A549 (cell line): ENCODE data around the gene FAM217B. TPM values are rescaled to one million over a fixed set of nuclear protein-coding genes. Genes with fewer than 3 reads are reported as not detected.

Source experiments
- ATAC-seq, 2 experiments: fragments of 200-7000 bp in 1 of 2; fragments of >200 bp in 1 of 2; cut with Nextera tagmentation in 1 of 2; cut with Tn5 transposase in 1 of 2; 3 replicates each; pipeline versions ENCODE4 v1.8.0 to v1.9.1; 2018 to 2020; ENCODE audit warnings: mild to moderate bottlenecking in 1 of 2, moderate library complexity in 1 of 2
- CTCF ChIA-PET: fragments of 300-600 bp; sonication (Branson Sonifier 250); formaldehyde crosslinking; extraction: SDS; loops from one replicate; lab custom pipeline; 2021; ENCODE audit warnings: antibody characterized with exemption, inconsistent platforms; lab: Yijun Ruan, JAX
- POLR2A ChIA-PET: fragments of 350-600 bp; formaldehyde crosslinking; extraction: SDS; loops from one replicate; lab custom pipeline; 2021; ENCODE audit warnings: antibody characterized with exemption, inconsistent platforms; lab: Yijun Ruan, JAX
- DNase-seq, 2 experiments: peaks; one replicate each; pipeline versions ENCODE4 v3.0.0 to v3.0.0-alpha.2; 2011 to 2016; ENCODE audit warnings: low read depth in 1 of 2, low spot score in 1 of 2
- FAIRE-seq: peaks from 2 replicates; lab custom pipeline; 2011; peaks lifted over from hg19 to GRCh38; lab: Jason Lieb, UNC
- H3K27ac ChIP-seq, 2 experiments: fragments of >200 bp; sonication (Bioruptor Twin); formaldehyde crosslinking; 3 replicates each; pipeline ENCODE4 v1.5.1; 2016 to 2017
- H3K4me1 ChIP-seq: fragments of >200 bp; sonication (Bioruptor Twin); formaldehyde crosslinking; 3 replicates; pipeline ENCODE4 v1.6.1; 2016
- H3K4me2 ChIP-seq: fragments of >200 bp; sonication (Bioruptor Twin); formaldehyde crosslinking; 3 replicates; pipeline ENCODE4 v1.6.1; 2016
- H3K4me3 ChIP-seq: fragments of >200 bp; sonication (Bioruptor Twin); formaldehyde crosslinking; 3 replicates; pipeline ENCODE4 v1.5.1; 2016
- H3K9me3 ChIP-seq: fragments of >200 bp; sonication (Bioruptor Twin); formaldehyde crosslinking; 3 replicates; pipeline ENCODE4 v1.6.1; 2016
- BCL3 ChIP-seq: fragments of >200 bp; sonication (Bioruptor Twin); formaldehyde crosslinking; IDR thresholded peaks from 3 replicates; pipeline ENCODE4 v1.6.1; 2016
- CTCF ChIP-seq: fragments of >200 bp; sonication (Bioruptor Twin); formaldehyde crosslinking; IDR thresholded peaks from 3 replicates; pipeline ENCODE4 v1.5.1; 2016
- ELK1 ChIP-seq: fragments of 150-350 bp; IDR thresholded peaks from 2 replicates; pipeline ENCODE4 v1.6.1; 2014; ENCODE audit warnings: low read depth, mild to moderate bottlenecking, low read length
- ESRRA ChIP-seq: fragments of 150-350 bp; IDR thresholded peaks from 2 replicates; pipeline ENCODE4 v1.6.1; 2014; ENCODE audit warnings: mild to moderate bottlenecking, low read length, borderline replicate concordance
- FOSL2 ChIP-seq, 2 experiments: fragments of 450-650 bp in 1 of 2; fragments of >200 bp in 1 of 2; sonication (Bioruptor Twin) in 1 of 2; formaldehyde crosslinking; IDR thresholded peaks; 2 replicates each; pipeline versions ENCODE4 v1.5.0 to v1.6.1; 2016 to 2020; ENCODE audit warnings: mild to moderate bottlenecking in 1 of 2, moderate library complexity in 1 of 2
- HDAC2 ChIP-seq: fragments of 200-600 bp; sonication (generic); IDR thresholded peaks from 2 replicates; pipeline ENCODE4 v1.6.1; 2016
- HOXA7 ChIP-seq: fragments of 250-450 bp; sonication (Bioruptor Pico); IDR thresholded peaks from 2 replicates; pipeline ENCODE4 v1.5.0; 2020; ENCODE audit warnings: mild to moderate bottlenecking, moderate library complexity
- JUNB ChIP-seq: fragments of >200 bp; sonication (Bioruptor Twin); formaldehyde crosslinking; IDR thresholded peaks from 2 replicates; pipeline ENCODE4 v1.6.1; 2016
- MAX ChIP-seq: IDR thresholded peaks from 2 replicates; pipeline ENCODE4 v1.6.1; 2012
- PHF8 ChIP-seq: fragments of 200-600 bp; sonication (generic); IDR thresholded peaks from 2 replicates; pipeline ENCODE4 v1.6.1; 2016; ENCODE audit warnings: low read depth, mild to moderate bottlenecking, antibody characterized with exemption, moderate library complexity, borderline replicate concordance
- POLR2A ChIP-seq: IDR thresholded peaks from 2 replicates; pipeline ENCODE4 v1.6.1; 2012; ENCODE audit warnings: mild to moderate bottlenecking, low read length
- RAD21 ChIP-seq, 2 experiments: fragments of >200 bp in 1 of 2; sonication (Bioruptor Twin) in 1 of 2; formaldehyde crosslinking in 1 of 2; IDR thresholded peaks in 1 of 2; conservative IDR thresholded peaks in 1 of 2; 2 replicates in 1 of 2; 3 replicates in 1 of 2; pipeline ENCODE4 v1.6.1; 2012 to 2018; ENCODE audit warnings: inconsistent platforms in 1 of 2
- SMC3 ChIP-seq: fragments of >200 bp; sonication (Bioruptor Twin); formaldehyde crosslinking; IDR thresholded peaks from 3 replicates; pipeline ENCODE4 v1.6.1; 2018; ENCODE audit warnings: inconsistent platforms
- WGBS: methylation state at CpG from one replicate; pipeline ENCODE4 v1.1.6; 2017; ENCODE audit errors: missing lambda C conversion rate; 5-methylcytosine and 5-hydroxymethylcytosine counted together
- polyA plus RNA-seq, 4 experiments: library from polyadenylated mRNA; depleted of rRNA in 3 of 4; stranded (reverse); fragments of >200 nt; fragmentation: RNase III in 1 of 4; extraction: RNeasy Plus Mini Kit Qiagen cat#74134 plus additional on column Dnase treatment in 1 of 4; gene quantifications; 2 replicates in 3 of 4; 3 replicates in 1 of 4; pipeline ENCODE4 v1.2.3, GENCODE V29; 2011 to 2017
- TF ChIP-seq, protein P1 (sequence below): IDR thresholded peaks from 2 replicates; pipeline ENCODE4 v1.6.1; 2012; ENCODE audit warnings: low read depth, borderline replicate concordance
- TF ChIP-seq, protein P2 (sequence below): fragments of 200-600 bp; sonication (generic); IDR thresholded peaks from 2 replicates; pipeline ENCODE4 v1.6.1; 2016; ENCODE audit warnings: antibody characterized with exemption, mild to moderate bottlenecking, moderate library complexity

The FAM217B gene
- polyA plus RNA-seq, 2 of the 4 experiments (the other 2 are of a cell fraction): 6.2 to 11.6 TPM

GRCh38 chr20:59933849-59934585, 6.2 kb upstream of the FAM217B start:
- Histone ChIP-seq H3K4me1 (peaks cover 16% of the 10 kb centered on the region; the same call in 2 of the 3 replicates), H3K4me2 (peak overlapping the region; percentile 82), H3K4me3 (peak overlapping the region; percentile 66), H3K27ac (peak overlapping the region; percentile 72 to 87), H3K9me3 (peaks cover 3% of the 10 kb centered on the region; the same call in 2 of the 3 replicates)
- ChIA-PET CTCF (interaction anchor here (0.6 to 4.4 kb wide), 18 partner anchors 9 to 1182 kb away, joined by 3 to 73 read pairs (median 4); partner anchors contain the start of gene CDH26), POLR2A (no interaction called here)
- 12% methylated on average over 31 of the region's 59 CpGs for WGBS
- TF ChIP-seq FOSL2 (IDR thresholded peaks at IDR 0.05) (no peak), FOSL2 (CRISPR knock-in tag; IDR thresholded peaks at IDR 0.05) (no peak), POLR2A (no peak), MAX (peak; percentile 27), BCL3 (no peak), RAD21 (conservative IDR thresholded peaks at IDR 0.05 in 1 of 2, IDR thresholded peaks at IDR 0.05 in 1 of 2) (peak; percentile 15 to 26; a peak in 2 of 5 replicates), SMC3 (peak; percentile 31; the same call in 1 of the 3 replicates), PHF8 (peak; percentile 66; the same call in 1 of the 2 replicates), ESRRA (no peak), CTCF (peak; percentile 90)
- TF ChIP-seq, protein P1, sequence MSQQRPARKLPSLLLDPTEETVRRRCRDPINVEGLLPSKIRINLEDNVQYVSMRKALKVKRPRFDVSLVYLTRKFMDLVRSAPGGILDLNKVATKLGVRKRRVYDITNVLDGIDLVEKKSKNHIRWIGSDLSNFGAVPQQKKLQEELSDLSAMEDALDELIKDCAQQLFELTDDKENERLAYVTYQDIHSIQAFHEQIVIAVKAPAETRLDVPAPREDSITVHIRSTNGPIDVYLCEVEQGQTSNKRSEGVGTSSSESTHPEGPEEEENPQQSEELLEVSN: peak; percentile 78
- TF ChIP-seq, protein P2, sequence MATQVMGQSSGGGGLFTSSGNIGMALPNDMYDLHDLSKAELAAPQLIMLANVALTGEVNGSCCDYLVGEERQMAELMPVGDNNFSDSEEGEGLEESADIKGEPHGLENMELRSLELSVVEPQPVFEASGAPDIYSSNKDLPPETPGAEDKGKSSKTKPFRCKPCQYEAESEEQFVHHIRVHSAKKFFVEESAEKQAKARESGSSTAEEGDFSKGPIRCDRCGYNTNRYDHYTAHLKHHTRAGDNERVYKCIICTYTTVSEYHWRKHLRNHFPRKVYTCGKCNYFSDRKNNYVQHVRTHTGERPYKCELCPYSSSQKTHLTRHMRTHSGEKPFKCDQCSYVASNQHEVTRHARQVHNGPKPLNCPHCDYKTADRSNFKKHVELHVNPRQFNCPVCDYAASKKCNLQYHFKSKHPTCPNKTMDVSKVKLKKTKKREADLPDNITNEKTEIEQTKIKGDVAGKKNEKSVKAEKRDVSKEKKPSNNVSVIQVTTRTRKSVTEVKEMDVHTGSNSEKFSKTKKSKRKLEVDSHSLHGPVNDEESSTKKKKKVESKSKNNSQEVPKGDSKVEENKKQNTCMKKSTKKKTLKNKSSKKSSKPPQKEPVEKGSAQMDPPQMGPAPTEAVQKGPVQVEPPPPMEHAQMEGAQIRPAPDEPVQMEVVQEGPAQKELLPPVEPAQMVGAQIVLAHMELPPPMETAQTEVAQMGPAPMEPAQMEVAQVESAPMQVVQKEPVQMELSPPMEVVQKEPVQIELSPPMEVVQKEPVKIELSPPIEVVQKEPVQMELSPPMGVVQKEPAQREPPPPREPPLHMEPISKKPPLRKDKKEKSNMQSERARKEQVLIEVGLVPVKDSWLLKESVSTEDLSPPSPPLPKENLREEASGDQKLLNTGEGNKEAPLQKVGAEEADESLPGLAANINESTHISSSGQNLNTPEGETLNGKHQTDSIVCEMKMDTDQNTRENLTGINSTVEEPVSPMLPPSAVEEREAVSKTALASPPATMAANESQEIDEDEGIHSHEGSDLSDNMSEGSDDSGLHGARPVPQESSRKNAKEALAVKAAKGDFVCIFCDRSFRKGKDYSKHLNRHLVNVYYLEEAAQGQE: peak; percentile 42; the same call in 1 of the 2 replicates
- no peak for FAIRE-seq
- DNase-seq: peak; percentile 79 to 82
- ATAC-seq: peak; percentile 98 to 99

- peaks cover 21% of the 10 kb centered on the region for H3K4me1 ChIP-seq
- no peak overlapping the region for H3K4me2 ChIP-seq
- H3K4me3 ChIP-seq: no peak overlapping the region
- no peak overlapping the region for H3K27ac ChIP-seq
- peaks cover 3% of the 10 kb centered on the region; the same call in 2 of the 3 replicates for H3K9me3 ChIP-seq
- ChIA-PET POLR2A (no interaction called here), CTCF (interaction anchor here (0.9 to 4.4 kb wide), 4 partner anchors 12 to 1293 kb away, joined by 3 to 73 read pairs (median 5); no protein-coding TSS in a partner anchor)
- TF ChIP-seq HOXA7 (CRISPR knock-in tag) (no peak), ELK1 (no peak), HDAC2 (no peak), JUNB (no peak)
- DNase-seq (no peak), ATAC-seq (no peak), FAIRE-seq (no peak)
- 91% methylated on average over 8 of the region's 8 CpGs for WGBS
Measured at GRCh38 chr20:59935457-59936185, 4.6 kb upstream of the FAM217B start.
